IMR-90 (cell line): Measurements from ENCODE around the gene NSD2. TPM values are rescaled to one million over a fixed set of nuclear protein-coding genes. Genes with fewer than 3 reads are reported as not detected.

Experiments
- ATAC-seq: fragments of 200-7000 bp; cut with Tn5 transposase; 2 replicates; pipeline ENCODE4 v1.9.1; 2020; ENCODE audit warnings: low read depth, mild to moderate bottlenecking, moderate library complexity
- BruUV-seq: library from RNA; stranded (reverse); fragments of 400-500 nt; replicated peaks from 2 replicates; lab custom pipeline; 2021; lab: Mats Ljungman, UMichigan
- CTCF ChIA-PET: fragments of 300-600 bp; formaldehyde crosslinking; extraction: SDS; loops from one replicate; lab custom pipeline; 2021; ENCODE audit warnings: antibody characterized with exemption; lab: Yijun Ruan, JAX
- POLR2A ChIA-PET: fragments of 300-600 bp; sonication (Branson Sonifier 250); formaldehyde crosslinking; loops from one replicate; lab custom pipeline; 2022; ENCODE audit warnings: antibody characterized with exemption; ENCODE audit not compliant: unreplicated experiment; lab: Charles Lee
- DNase-seq: peaks from one replicate; pipeline ENCODE4 v3.0.0; 2013
- H2AFZ ChIP-seq: replicated peaks from 2 replicates; pipeline ENCODE3; 2013; ENCODE audit warnings: low read length, mild to moderate bottlenecking; ENCODE audit not compliant: poor library complexity
- H2AK5ac ChIP-seq: 2 replicates; pipeline ENCODE4 v1.6.1; 2013; ENCODE audit warnings: low read depth, low read length, inconsistent platforms
- H2AK9ac ChIP-seq: replicated peaks from 2 replicates; pipeline ENCODE3; 2013; ENCODE audit warnings: mild to moderate bottlenecking, low read depth, low read length, moderate library complexity; ENCODE audit not compliant: poor library complexity
- H2BK120ac ChIP-seq: 2 replicates; pipeline ENCODE4 v1.6.1; 2013; ENCODE audit warnings: low read depth, low read length, inconsistent platforms
- H2BK15ac ChIP-seq: 3 replicates; pipeline ENCODE4 v1.6.1; 2013; ENCODE audit warnings: low read depth, low read length, inconsistent platforms
- H2BK20ac ChIP-seq: 2 replicates; pipeline ENCODE4 v1.6.1; 2013; ENCODE audit warnings: low read depth, mild to moderate bottlenecking, inconsistent platforms, low read length, moderate library complexity
- H2BK5ac ChIP-seq: 2 replicates; pipeline ENCODE4 v1.6.1; 2013; ENCODE audit warnings: mild to moderate bottlenecking, low read depth, low read length, inconsistent platforms; ENCODE audit not compliant: poor library complexity, severe bottlenecking
- H3K14ac ChIP-seq: replicated peaks from 2 replicates; pipeline ENCODE4 v1.6.1; 2013; ENCODE audit warnings: low read depth, low read length, inconsistent platforms
- H3K18ac ChIP-seq: 2 replicates; pipeline ENCODE4 v1.6.1; 2013; ENCODE audit warnings: low read depth, low read length, control low read depth
- H3K23ac ChIP-seq: 2 replicates; pipeline ENCODE4 v1.6.1; 2013; ENCODE audit warnings: low read depth, low read length, inconsistent platforms
- H3K27ac ChIP-seq: 2 replicates; pipeline ENCODE4 v1.5.1; 2013; ENCODE audit warnings: mild to moderate bottlenecking, control low read depth, low read length; ENCODE audit not compliant: insufficient read depth
- H3K27me3 ChIP-seq: 2 replicates; pipeline ENCODE4 v1.6.1; 2013; ENCODE audit warnings: low read length; ENCODE audit not compliant: control insufficient read depth, insufficient read depth
- H3K36me3 ChIP-seq: 2 replicates; pipeline ENCODE4 v1.6.1; 2013; ENCODE audit warnings: low read length, mixed read lengths; ENCODE audit not compliant: control insufficient read depth, insufficient read depth
- H3K4ac ChIP-seq: 2 replicates; pipeline ENCODE4 v1.6.1; 2013; ENCODE audit warnings: low read depth, low read length, inconsistent platforms
- H3K4me1 ChIP-seq: 2 replicates; pipeline ENCODE4 v1.6.1; 2013; ENCODE audit warnings: low read length, mixed read lengths; ENCODE audit not compliant: control insufficient read depth, insufficient read depth
- H3K4me2 ChIP-seq: 2 replicates; pipeline ENCODE4 v1.6.1; 2013; ENCODE audit warnings: low read depth, mild to moderate bottlenecking, control low read depth, low read length, moderate library complexity
- H3K4me3 ChIP-seq: 2 replicates; pipeline ENCODE4 v1.5.1; 2013; ENCODE audit warnings: low read depth, mild to moderate bottlenecking, control low read depth, low read length, moderate library complexity; ENCODE audit not compliant: insufficient read depth
- H3K56ac ChIP-seq: 2 replicates; pipeline ENCODE4 v1.6.1; 2013; ENCODE audit warnings: low read length, inconsistent platforms; ENCODE audit not compliant: insufficient read depth; ENCODE audit errors: extremely low read depth
- H3K79me1 ChIP-seq, 2 experiments: 2 replicates each; pipeline ENCODE4 v1.6.1; 2013; ENCODE audit warnings: low read length in 2 of 2, inconsistent platforms in 1 of 2, low read depth in 1 of 2
- H3K9ac ChIP-seq: 2 replicates; pipeline ENCODE4 v1.6.1; 2013; ENCODE audit warnings: low read depth, low read length, control low read depth
- H3K9me1 ChIP-seq: 2 replicates; pipeline ENCODE4 v1.6.1; 2013; ENCODE audit warnings: low read length, inconsistent platforms; ENCODE audit not compliant: insufficient read depth
- H3K9me3 ChIP-seq: 2 replicates; pipeline ENCODE4 v1.6.1; 2013; ENCODE audit warnings: low read length; ENCODE audit not compliant: control insufficient read depth, insufficient read depth
- H4K20me1 ChIP-seq: 2 replicates; pipeline ENCODE4 v1.6.1; 2013; ENCODE audit warnings: low read length, inconsistent platforms; ENCODE audit not compliant: insufficient read depth
- H4K5ac ChIP-seq: 2 replicates; pipeline ENCODE4 v1.6.1; 2013; ENCODE audit warnings: mild to moderate bottlenecking, low read depth, low read length, control low read depth
- H4K8ac ChIP-seq, 2 experiments: 2 replicates each; pipeline ENCODE4 v1.6.1; 2013; ENCODE audit warnings: low read depth in 2 of 2, low read length in 2 of 2, control low read depth in 1 of 2, inconsistent platforms in 1 of 2
- H4K91ac ChIP-seq: 2 replicates; pipeline ENCODE4 v1.6.1; 2013; ENCODE audit warnings: low read depth, low read length, inconsistent platforms; ENCODE audit not compliant: insufficient read depth
- BHLHE40 ChIP-seq: fragments of 150-350 bp; IDR thresholded peaks from 2 replicates; pipeline ENCODE4 v1.6.1; 2016; ENCODE audit warnings: mild to moderate bottlenecking, low read depth, low read length
- CEBPB ChIP-seq: IDR thresholded peaks from 2 replicates; pipeline ENCODE4 v1.6.1; 2012; ENCODE audit warnings: low read depth, low read length, improper control_type of control experiment
- CTCF ChIP-seq: conservative IDR thresholded peaks from 2 replicates; pipeline ENCODE4 v1.5.1; 2012; ENCODE audit warnings: mild to moderate bottlenecking, low read depth, low read length, improper control_type of control experiment
- NFE2L2 ChIP-seq: fragments of 150-350 bp; IDR thresholded peaks from 2 replicates; pipeline ENCODE4 v1.6.1; 2016; ENCODE audit warnings: low read depth, mild to moderate bottlenecking, low read length
- POLR2A ChIP-seq: IDR thresholded peaks from 2 replicates; pipeline ENCODE4 v1.6.1; 2012; ENCODE audit warnings: mild to moderate bottlenecking, low read depth, low read length
- RAD21 ChIP-seq: IDR thresholded peaks from 2 replicates; pipeline ENCODE4 v1.6.1; 2012; ENCODE audit warnings: low read length, improper control_type of control experiment
- SMC3 ChIP-seq: fragments of 150-350 bp; IDR thresholded peaks from 2 replicates; pipeline ENCODE4 v1.6.1; 2016; ENCODE audit warnings: low read depth, mild to moderate bottlenecking, antibody characterized with exemption, low read length, moderate library complexity
- WGBS, 2 experiments: methylation state at CpG; one replicate each; pipeline versions ENCODE4 v1.1.5 to v1.1.7; 2013; ENCODE audit warnings: missing lambda C conversion rate in 2 of 2; ENCODE audit not compliant: insufficient read length in 1 of 2; ENCODE audit errors: extremely low coverage in 2 of 2; 5-methylcytosine and 5-hydroxymethylcytosine counted together
- dilution Hi-C: fragments of 300-500 bp; cut with HindIII; formaldehyde crosslinking; loops from one replicate; pipeline ENCODE4 v1.14.3; 2018; ENCODE audit warnings: low sequenced_read_pairs; ENCODE audit not compliant: unreplicated experiment
- in situ Hi-C: fragments of 300-500 bp; cut with MboI; formaldehyde crosslinking; loops from 3 replicates; pipeline ENCODE4 v1.14.3; 2019; ENCODE audit warnings: low sequenced_read_pairs, inconsistent platforms, mixed read lengths
- intact Hi-C: fragments of 100-400 bp; cut with micrococcal nuclease; formaldehyde crosslinking; loops from 2 replicates; pipeline ENCODE4 v1.10.0; 2022
- polyA plus RNA-seq, 3 experiments: library from polyadenylated mRNA; depleted of rRNA; stranded (reverse); fragments of >200 nt; gene quantifications; 2 replicates each; pipeline ENCODE4 v1.2.3, GENCODE V29; 2012; ENCODE audit warnings: low replicate concordance in 1 of 3
- total RNA-seq: library from RNA; depleted of rRNA; stranded (reverse); fragments of >200 nt; gene quantifications from 2 replicates; pipeline ENCODE4 v1.2.3, GENCODE V29; 2012

The NSD2 gene
- total and polyA plus RNA-seq, 2 of the 4 experiments (the other 2 are of a cell fraction) = 35.9 to 68.1 TPM

GRCh38 chr4:1997712-1998111, 126.5 kb downstream of the NSD2 start:
- Histone ChIP-seq H4K91ac (no peak overlapping the region), H3K18ac (no peak overlapping the region), H4K20me1 (peaks cover 24% of the 10 kb centered on the region; the same call in 1 of the 2 replicates), H4K5ac (no peak overlapping the region), H3K4me3 (no peak overlapping the region), H3K27me3 (no peaks in the 10 kb centered on the region), H3K9me1 (peaks cover 5% of the 10 kb centered on the region), H2BK120ac (no peak overlapping the region), H3K4me1 (no peaks in the 10 kb centered on the region), H3K14ac (no peak overlapping the region), H3K36me3 (no peaks in the 10 kb centered on the region; the same call in none of the 2 replicates), H3K56ac (no peak overlapping the region), H2BK15ac (no peak overlapping the region), H3K79me1 (peaks cover 35 to 45% of the 10 kb centered on the region in 2 experiments), H2BK20ac (no peak overlapping the region), H4K8ac (no peak overlapping the region), H3K9me3 (peaks cover 5% of the 10 kb centered on the region), H2AFZ (no peak overlapping the region), H2AK9ac (no peak overlapping the region), H3K23ac (no peak overlapping the region), H3K4ac (no peak overlapping the region), H3K4me2 (no peak overlapping the region), H3K9ac (no peak overlapping the region), H3K27ac (no peak overlapping the region), H2BK5ac (no peak overlapping the region), H2AK5ac (no peak overlapping the region)
- CTCF ChIA-PET = no interaction called here
- in situ Hi-C loops (no loop called here), dilution Hi-C loops (no loop called here), intact Hi-C loops (no loop called here)
- BruUV-seq = no TSS peak
- TF ChIP-seq CTCF (no peak), CEBPB (no peak), NFE2L2 (no peak), BHLHE40 (no peak), RAD21 (no peak), SMC3 (no peak), POLR2A (no peak)
- no peak for DNase-seq
- POLR2A ChIA-PET = no interaction called here
- WGBS, 2 experiments = 100% methylated on average over 1 of the region's 4 CpGs; no CpG with 5 or more reads in 1 of the 2 experiments
- ATAC-seq = no peak
